Neuronal stem cell (in vitro differentiated cells): ENCODE measurements around the gene U2AF1L4.

Source experiments
- DNase-seq: peaks from one replicate; pipeline ENCODE4 v3.0.0-alpha.2; 2013; ENCODE audit warnings: low spot score
- H2AFZ ChIP-seq: one replicate; pipeline ENCODE4 v1.6.1; 2013; ENCODE audit warnings: mild to moderate bottlenecking, low read length, inconsistent platforms
- H2AK5ac ChIP-seq: 2 replicates; pipeline ENCODE4 v1.6.1; 2013; ENCODE audit warnings: low read depth, mild to moderate bottlenecking, inconsistent platforms, low read length, moderate library complexity, mixed read lengths
- H2BK120ac ChIP-seq: 2 replicates; pipeline ENCODE4 v1.6.1; 2013; ENCODE audit warnings: low read depth, mild to moderate bottlenecking, inconsistent platforms, low read length, moderate library complexity, mixed read lengths
- H2BK12ac ChIP-seq: one replicate; pipeline ENCODE4 v1.6.1; 2013; ENCODE audit warnings: low read length, inconsistent platforms
- H2BK15ac ChIP-seq: 2 replicates; pipeline ENCODE4 v1.6.1; 2013; ENCODE audit warnings: mild to moderate bottlenecking, low read length, inconsistent platforms, mixed read lengths
- H2BK5ac ChIP-seq: one replicate; pipeline ENCODE4 v1.6.1; 2013; ENCODE audit warnings: inconsistent platforms, mild to moderate bottlenecking, low read length, moderate library complexity
- H3K14ac ChIP-seq: one replicate; pipeline ENCODE4 v1.6.1; 2013; ENCODE audit warnings: low read length, inconsistent platforms
- H3K18ac ChIP-seq: 2 replicates; pipeline ENCODE4 v1.6.1; 2013; ENCODE audit warnings: low read length, inconsistent platforms
- H3K23ac ChIP-seq: 2 replicates; pipeline ENCODE4 v1.6.1; 2013; ENCODE audit warnings: low read depth, mild to moderate bottlenecking, mixed read lengths, low read length, inconsistent platforms; ENCODE audit not compliant: poor library complexity
- H3K27ac ChIP-seq: replicated peaks from 3 replicates; pipeline ENCODE4 v1.5.1; 2013; ENCODE audit warnings: low read length, inconsistent platforms
- H3K27me3 ChIP-seq, 3 experiments: 2 replicates each; pipeline ENCODE4 v1.6.1; 2013; ENCODE audit warnings: low read length in 3 of 3, mild to moderate bottlenecking in 2 of 3, inconsistent platforms in 1 of 3, low read depth in 1 of 3, mixed read lengths in 1 of 3, moderate library complexity in 1 of 3; ENCODE audit not compliant: control insufficient read depth in 3 of 3, insufficient read depth in 3 of 3
- H3K36me3 ChIP-seq, 2 donors: replicated peaks in 1 of 2; 2 replicates each; pipeline ENCODE4 v1.6.1; 2013; ENCODE audit warnings: low read length in 2 of 2; ENCODE audit not compliant: control insufficient read depth in 2 of 2, insufficient read depth in 2 of 2
- H3K4ac ChIP-seq: 2 replicates; pipeline ENCODE4 v1.6.1; 2013; ENCODE audit warnings: inconsistent platforms, mild to moderate bottlenecking, low read length, moderate library complexity
- H3K4me1 ChIP-seq, 2 donors: 1 replicate in 1 of 2; 2 replicates in 1 of 2; pipeline ENCODE4 v1.6.1; 2013; ENCODE audit warnings: low read length in 2 of 2, low read depth in 1 of 2; ENCODE audit not compliant: control insufficient read depth in 2 of 2, insufficient read depth in 1 of 2
- H3K4me2 ChIP-seq: one replicate; pipeline ENCODE4 v1.6.1; 2013; ENCODE audit warnings: mild to moderate bottlenecking, low read length, inconsistent platforms; ENCODE audit not compliant: insufficient read depth, poor library complexity, severe bottlenecking
- H3K4me3 ChIP-seq, 2 donors: 2 replicates each; pipeline ENCODE4 v1.5.1; 2013; ENCODE audit warnings: low read length in 2 of 2, mild to moderate bottlenecking in 2 of 2, inconsistent platforms in 1 of 2, moderate library complexity in 1 of 2
- H3K79me1 ChIP-seq: one replicate; pipeline ENCODE4 v1.6.1; 2013; ENCODE audit warnings: low read depth, mild to moderate bottlenecking, inconsistent platforms, low read length, moderate library complexity
- H3K9ac ChIP-seq: one replicate; pipeline ENCODE4 v1.6.1; 2013; ENCODE audit warnings: mild to moderate bottlenecking, low read depth, low read length, inconsistent platforms; ENCODE audit not compliant: poor library complexity
- H3K9me3 ChIP-seq, 2 donors: replicated peaks in 1 of 2; 2 replicates each; pipeline versions ENCODE3 to v1.6.1; 2013; ENCODE audit warnings: low read length in 2 of 2, mild to moderate bottlenecking in 2 of 2, inconsistent platforms in 1 of 2, low read depth in 1 of 2, mixed read lengths in 1 of 2, moderate library complexity in 1 of 2; ENCODE audit not compliant: control insufficient read depth in 2 of 2, insufficient read depth in 1 of 2
- H4K8ac ChIP-seq: one replicate; pipeline ENCODE4 v1.6.1; 2013; ENCODE audit warnings: low read depth, mild to moderate bottlenecking, inconsistent platforms, low read length, moderate library complexity
- H4K91ac ChIP-seq: one replicate; pipeline ENCODE4 v1.6.1; 2013; ENCODE audit warnings: low read length, low read depth, mild to moderate bottlenecking, inconsistent platforms; ENCODE audit not compliant: poor library complexity
- WGBS, 2 donors: extraction: QIAGEN DNeasy Blood & Tissue Kit; methylation state at CpG; one replicate each; pipeline ENCODE4 v1.1.7; 2013; ENCODE audit warnings: missing lambda C conversion rate in 2 of 2, mixed read lengths in 1 of 2; ENCODE audit not compliant: insufficient read length in 2 of 2, insufficient replicate concordance in 1 of 2; ENCODE audit errors: extremely low coverage in 2 of 2; 5-methylcytosine and 5-hydroxymethylcytosine counted together

The U2AF1L4 gene

GRCh38 chr19:35727956-35728706 lies 17.1 kb downstream of the U2AF1L4 start:
- H3K9ac ChIP-seq: no peak overlapping the region
- DNase-seq: no peak
- H3K14ac ChIP-seq: no peak overlapping the region
- no peak overlapping the region for H4K8ac ChIP-seq
- WGBS, 2 donors: no CpG with 5 or more reads among the region's 19 CpGs
- peaks cover 82 to 97% of the 10 kb centered on the region in 2 donors for H3K36me3 ChIP-seq
- H2AFZ ChIP-seq: no peak overlapping the region
- no peak overlapping the region for H2BK5ac ChIP-seq
- no peak overlapping the region for H3K18ac ChIP-seq
- H3K9me3 ChIP-seq: no peaks in the 10 kb centered on the region
- H3K27ac ChIP-seq: no peak overlapping the region
- peaks cover 11% of the 10 kb centered on the region for H3K79me1 ChIP-seq
- H4K91ac ChIP-seq: no peak overlapping the region
- H3K4ac ChIP-seq: no peak overlapping the region
- no peaks in the 10 kb centered on the region for H3K4me1 ChIP-seq
- H2BK12ac ChIP-seq: no peak overlapping the region
- no peak overlapping the region for H2BK120ac ChIP-seq
- H3K4me2 ChIP-seq: no peak overlapping the region
- H3K4me3 ChIP-seq: no peak overlapping the region
- H3K27me3 ChIP-seq: no peaks in the 10 kb centered on the region
- H2BK15ac ChIP-seq: no peak overlapping the region
- H2AK5ac ChIP-seq: no peak overlapping the region
- H3K23ac ChIP-seq: no peak overlapping the region

GRCh38 chr19:35727053-35727955 lies 17.9 kb downstream of the U2AF1L4 start:
- Histone ChIP-seq H2BK120ac (no peak overlapping the region), H4K91ac (no peak overlapping the region), H4K8ac (no peak overlapping the region), H3K9me3 (no peaks in the 10 kb centered on the region), H3K14ac (no peak overlapping the region), H2BK12ac (no peak overlapping the region), H3K4me3 (no peak overlapping the region), H3K4me2 (no peak overlapping the region), H2AK5ac (no peak overlapping the region), H3K79me1 (peaks cover 13% of the 10 kb centered on the region), H3K4me1 (no peaks in the 10 kb centered on the region), H3K18ac (no peak overlapping the region), H3K36me3 (peaks cover 89 to 98% of the 10 kb centered on the region in 2 donors), H3K4ac (no peak overlapping the region), H2BK15ac (no peak overlapping the region), H2AFZ (no peak overlapping the region), H3K23ac (no peak overlapping the region), H3K9ac (peak overlapping the region; percentile 77), H3K27ac (no peak overlapping the region), H3K27me3 (no peaks in the 10 kb centered on the region), H2BK5ac (no peak overlapping the region)
- WGBS, 2 donors: no CpG with 5 or more reads among the region's 25 CpGs
- no peak for DNase-seq

GRCh38 chr19:35725216-35725861 lies 19.9 kb downstream of the U2AF1L4 start:
- H3K4me3 ChIP-seq: no peak overlapping the region
- H2BK12ac ChIP-seq: no peak overlapping the region
- no peak overlapping the region for H2AFZ ChIP-seq
- no peak overlapping the region for H3K14ac ChIP-seq
- H3K23ac ChIP-seq: no peak overlapping the region
- H2AK5ac ChIP-seq: no peak overlapping the region
- H2BK120ac ChIP-seq: no peak overlapping the region
- H3K4me1 ChIP-seq: no peaks in the 10 kb centered on the region
- no peaks in the 10 kb centered on the region for H3K9me3 ChIP-seq
- H3K4me2 ChIP-seq: no peak overlapping the region
- no peak overlapping the region for H2BK15ac ChIP-seq
- no peak overlapping the region for H3K4ac ChIP-seq
- H4K8ac ChIP-seq: no peak overlapping the region
- peaks cover 84 to 95% of the 10 kb centered on the region in 2 donors for H3K36me3 ChIP-seq
- no CpG with 5 or more reads among the region's 23 CpGs for WGBS, 2 donors
- H3K27me3 ChIP-seq: no peaks in the 10 kb centered on the region
- DNase-seq: no peak
- H2BK5ac ChIP-seq: no peak overlapping the region
- H3K27ac ChIP-seq: no peak overlapping the region
- H3K9ac ChIP-seq: peak overlapping the region; percentile 63
- no peak overlapping the region for H3K18ac ChIP-seq
- H4K91ac ChIP-seq: no peak overlapping the region
- peaks cover 10% of the 10 kb centered on the region for H3K79me1 ChIP-seq

- H2BK12ac ChIP-seq: no peak overlapping the region
- no peaks in the 10 kb centered on the region for H3K9me3 ChIP-seq
- no peak overlapping the region for H2AFZ ChIP-seq
- H3K4me1 ChIP-seq: no peaks in the 10 kb centered on the region
- H3K27me3 ChIP-seq: no peaks in the 10 kb centered on the region
- H4K8ac ChIP-seq: peak overlapping the region; percentile 43
- no peak overlapping the region for H3K14ac ChIP-seq
- H3K36me3 ChIP-seq: peaks cover 80 to 95% of the 10 kb centered on the region in 2 donors
- H4K91ac ChIP-seq: no peak overlapping the region
- H3K27ac ChIP-seq: no peak overlapping the region
- no peak overlapping the region for H2AK5ac ChIP-seq
- H3K23ac ChIP-seq: no peak overlapping the region
- H3K4me3 ChIP-seq: no peak overlapping the region
- H3K9ac ChIP-seq: no peak overlapping the region
- no CpG with 5 or more reads among the region's 12 CpGs for WGBS, 2 donors
- no peak overlapping the region for H3K4me2 ChIP-seq
- no peak overlapping the region for H2BK15ac ChIP-seq
- no peak overlapping the region for H2BK120ac ChIP-seq
- H2BK5ac ChIP-seq: peak overlapping the region; percentile 22
- H3K4ac ChIP-seq: no peak overlapping the region
- H3K18ac ChIP-seq: no peak overlapping the region
- H3K79me1 ChIP-seq: peaks cover 13% of the 10 kb centered on the region
- no peak for DNase-seq
These were observed 20.7 kb downstream of the U2AF1L4 start for GRCh38 chr19:35724560-35724959.
